Subcutaneous abdominal adipose tissue (tissue), 5 donors: Measurements from ENCODE around the gene SLC17A8.
A peak's percentile ranks its signal among the peaks of the same experiment; 100 is the strongest.

Experiments
- H3K27ac ChIP-seq: one replicate; pipeline ENCODE4 v1.7.0; 2013; ENCODE audit warnings: low read depth, mild to moderate bottlenecking, inconsistent platforms, low read length, moderate library complexity
- H3K27me3 ChIP-seq, 5 donors: one replicate each; pipeline ENCODE4 v1.7.0; 2013; ENCODE audit warnings: low read length in 5 of 5, inconsistent platforms in 1 of 5; ENCODE audit not compliant: control insufficient read depth in 5 of 5, insufficient read depth in 4 of 5
- H3K36me3 ChIP-seq, 5 donors: one replicate each; pipeline ENCODE4 v1.7.0; 2013; ENCODE audit warnings: low read length in 5 of 5; ENCODE audit not compliant: control insufficient read depth in 5 of 5, insufficient read depth in 5 of 5
- H3K4me1 ChIP-seq, 5 donors: one replicate each; pipeline ENCODE4 v1.7.0; 2013; ENCODE audit warnings: low read length in 5 of 5, mild to moderate bottlenecking in 3 of 5, moderate library complexity in 1 of 5; ENCODE audit not compliant: control insufficient read depth in 5 of 5, insufficient read depth in 5 of 5
- H3K4me3 ChIP-seq, 5 donors: one replicate each; pipeline ENCODE4 v1.7.0; 2013; ENCODE audit warnings: low read length in 5 of 5, low read depth in 1 of 5
- H3K9ac ChIP-seq, 5 donors: one replicate each; pipeline ENCODE4 v1.7.0; 2013; ENCODE audit warnings: low read length in 5 of 5, mild to moderate bottlenecking in 4 of 5, moderate library complexity in 3 of 5
- H3K9me3 ChIP-seq, 5 donors: one replicate each; pipeline ENCODE4 v1.7.0; 2013; ENCODE audit warnings: low read length in 5 of 5; ENCODE audit not compliant: control insufficient read depth in 5 of 5
- donor health status: healthy.
- donor health status: healthy.
- donor health status: healthy.
- donor health status: healthy.
- donor health status: healthy.

Gene SLC17A8

GRCh38 chr12:100364324-100364723, 7.5 kb downstream of the SLC17A8 start:
- H3K9me3 ChIP-seq, result peaks cover 0 to 1% (median under 1%) of the 10 kb centered on the region in 5 donors
- H3K36me3 ChIP-seq, result no peaks in the 10 kb centered on the region
- H3K4me3 ChIP-seq, result no peak overlapping the region
- H3K9ac ChIP-seq, result no peak overlapping the region
- H3K27ac ChIP-seq, result no peak overlapping the region
- peaks cover 0 to 33% (median 0%) of the 10 kb centered on the region in 5 donors for H3K4me1 ChIP-seq
- H3K27me3 ChIP-seq, result no peaks in the 10 kb centered on the region

DNA sequence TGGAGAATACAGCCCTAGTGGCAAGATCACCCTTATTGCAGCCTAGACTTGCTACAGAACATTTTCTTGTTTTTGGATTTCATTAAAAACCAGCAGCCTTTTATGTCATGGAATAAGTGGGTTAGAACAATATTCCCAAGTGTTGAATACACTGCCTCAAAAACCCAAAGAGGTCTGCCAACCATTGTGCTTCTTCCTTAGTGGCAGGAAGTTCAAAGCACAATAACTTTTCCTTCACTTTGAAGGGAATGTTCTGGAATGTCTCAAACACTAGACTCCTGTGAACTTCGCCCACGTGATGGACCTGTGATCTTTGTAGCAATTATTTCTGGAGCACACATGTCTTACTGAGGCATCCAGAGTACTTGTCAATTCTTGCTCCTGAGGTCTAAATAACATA, 8.5 kb downstream of the SLC17A8 start:
- H3K27ac ChIP-seq, result no peak overlapping the region
- peaks cover 0 to 4% (median 3%) of the 10 kb centered on the region in 5 donors for H3K9me3 ChIP-seq
- H3K36me3 ChIP-seq, result no peaks in the 10 kb centered on the region
- H3K4me1 ChIP-seq, result peaks cover 0 to 28% (median 0%) of the 10 kb centered on the region in 5 donors
- H3K27me3 ChIP-seq, result no peaks in the 10 kb centered on the region
- no peak overlapping the region for H3K9ac ChIP-seq
- no peak overlapping the region for H3K4me3 ChIP-seq

DNA sequence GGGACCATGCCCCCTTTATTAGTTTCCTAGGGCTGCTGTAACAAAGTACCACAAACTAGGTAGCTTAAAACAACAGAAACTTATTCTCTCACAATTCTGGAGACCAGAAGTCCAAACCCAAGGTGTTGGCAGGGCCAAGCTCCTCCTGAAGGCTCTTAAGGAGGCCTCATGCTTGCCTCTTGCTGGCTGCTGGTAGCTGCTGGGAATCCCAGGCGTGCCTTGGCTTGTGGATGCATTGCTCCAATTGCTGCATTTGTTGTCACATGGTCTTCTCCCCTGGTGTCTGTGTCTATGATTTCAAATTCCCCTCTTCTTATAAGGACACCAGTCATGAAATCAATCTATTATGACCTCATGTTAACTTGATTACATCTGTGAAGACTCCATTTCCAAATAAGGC, 11.2 kb downstream of the SLC17A8 start:
- H3K4me1 ChIP-seq, result peaks cover 0 to 22% (median 7%) of the 10 kb centered on the region in 5 donors
- no peaks in the 10 kb centered on the region for H3K36me3 ChIP-seq
- H3K27me3 ChIP-seq, result no peaks in the 10 kb centered on the region
- H3K9ac ChIP-seq, result no peak overlapping the region
- H3K27ac ChIP-seq, result no peak overlapping the region
- H3K4me3 ChIP-seq, result no peak overlapping the region
- peaks cover 0 to 4% (median 3%) of the 10 kb centered on the region in 5 donors for H3K9me3 ChIP-seq

- Histone ChIP-seq H3K27me3 (no peaks in the 10 kb centered on the region), H3K36me3 (no peaks in the 10 kb centered on the region), H3K9me3 (peaks cover 0 to 4% (median 3%) of the 10 kb centered on the region in 5 donors), H3K27ac (no peak overlapping the region), H3K4me1 (peaks cover 0 to 18% (median 15%) of the 10 kb centered on the region in 5 donors), H3K9ac (no peak overlapping the region), H3K4me3 (no peak overlapping the region)
These were observed 14.3 kb downstream of the SLC17A8 start for GRCh38 chr12:100371146-100371545.

DNA sequence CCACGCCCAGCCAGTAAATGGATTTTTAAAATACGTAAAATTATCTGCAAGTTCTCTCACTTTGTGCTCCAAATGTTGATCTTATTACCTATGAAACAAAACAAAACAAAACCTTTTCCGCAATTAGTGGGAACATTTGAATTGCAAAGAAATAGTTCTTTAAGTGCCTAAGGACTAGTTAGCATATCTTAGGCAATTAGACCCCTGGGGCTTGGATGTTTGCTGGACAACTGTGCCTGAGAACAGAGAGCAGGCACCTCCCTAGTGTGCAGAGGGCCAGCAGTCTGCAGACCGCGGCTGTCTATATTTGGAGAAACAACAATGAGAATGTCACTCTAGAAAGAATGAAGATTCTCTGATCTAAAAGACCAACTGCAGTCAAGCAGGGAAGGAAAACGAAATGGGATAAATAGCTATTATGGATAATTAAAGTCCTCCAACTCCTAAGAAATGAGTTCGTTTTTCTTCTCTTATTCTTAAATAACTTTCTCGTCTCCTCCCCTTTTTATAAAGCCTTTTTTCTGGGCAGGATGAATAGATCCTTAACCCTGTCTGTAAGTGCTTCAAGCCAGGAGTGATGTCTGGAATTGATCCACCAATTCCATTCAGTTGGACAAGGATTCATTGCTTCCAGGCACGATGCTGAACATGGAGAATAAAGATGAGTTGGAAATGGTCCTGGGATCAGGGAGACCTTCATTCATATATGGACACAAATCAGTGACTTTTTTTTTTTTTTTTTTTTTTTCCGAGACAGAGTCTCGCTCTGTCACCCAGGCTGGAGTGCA, 16.2 kb downstream of the SLC17A8 start:
- Histone ChIP-seq H3K36me3 (no peaks in the 10 kb centered on the region), H3K9me3 (peaks cover 0 to 4% (median 3%) of the 10 kb centered on the region in 5 donors), H3K9ac (peak overlapping the region in 1 of 5 donors; percentile 26), H3K4me1 (peaks cover 0 to 18% (median 10%) of the 10 kb centered on the region in 5 donors), H3K27me3 (no peaks in the 10 kb centered on the region), H3K27ac (no peak overlapping the region), H3K4me3 (no peak overlapping the region)

DNA sequence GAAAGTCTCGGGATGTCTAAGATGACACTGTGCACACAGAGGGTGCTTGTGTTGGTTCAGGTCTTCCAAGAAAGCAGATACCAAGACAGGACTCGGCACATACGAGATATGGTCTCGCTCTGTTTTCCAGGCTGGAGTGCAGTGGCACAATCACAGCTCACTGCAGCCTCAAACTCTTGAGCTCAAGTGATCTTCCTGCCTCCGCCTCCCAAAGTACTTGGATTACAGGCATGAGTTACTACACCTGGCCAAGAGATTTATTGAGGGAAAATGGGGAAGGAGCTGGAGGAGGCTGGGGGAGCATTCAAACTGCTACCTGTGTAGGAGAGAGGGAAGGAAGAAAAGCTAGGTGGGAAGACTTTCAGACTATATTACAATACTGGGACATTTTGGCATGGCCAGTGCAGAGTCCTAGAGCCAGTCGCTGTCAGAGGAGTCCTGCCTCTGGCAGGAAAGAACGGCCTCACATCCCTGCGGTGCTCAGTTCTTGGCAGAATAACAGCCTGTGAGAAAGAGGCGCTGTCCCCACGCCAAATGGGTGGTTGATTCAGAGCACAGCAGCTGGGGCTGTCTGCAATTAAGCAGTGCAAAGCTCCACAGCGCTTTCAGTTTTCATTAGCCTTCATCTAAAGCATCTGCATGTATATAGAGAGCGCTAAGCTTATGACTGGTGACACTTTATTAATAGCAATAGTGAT, 18.3 kb downstream of the SLC17A8 start:
- no peak overlapping the region for H3K4me3 ChIP-seq
- no peaks in the 10 kb centered on the region for H3K36me3 ChIP-seq
- no peak overlapping the region for H3K27ac ChIP-seq
- no peaks in the 10 kb centered on the region for H3K27me3 ChIP-seq
- no peak overlapping the region for H3K9ac ChIP-seq
- no peaks in the 10 kb centered on the region for H3K9me3 ChIP-seq
- peaks cover 0 to 18% (median 10%) of the 10 kb centered on the region in 5 donors for H3K4me1 ChIP-seq

DNA sequence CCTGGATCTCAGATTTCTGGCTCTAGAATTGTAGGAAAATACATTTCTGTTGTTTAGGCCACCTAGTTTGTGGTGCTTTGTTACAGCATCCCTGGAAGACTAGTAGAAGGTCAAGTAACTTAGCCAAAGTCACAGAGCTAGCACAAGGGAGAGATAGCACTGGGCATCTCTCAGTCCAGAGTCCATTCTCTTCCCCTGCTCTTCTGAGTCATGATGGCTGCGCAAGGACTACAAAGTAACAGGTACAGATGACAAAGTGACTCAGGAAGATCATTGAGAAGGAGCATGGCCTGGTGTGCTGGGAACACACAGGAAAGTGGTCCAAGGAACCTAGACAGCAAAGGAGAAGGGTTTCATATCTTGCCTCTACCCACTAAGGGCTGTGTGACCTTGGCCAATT, 19.3 kb downstream of the SLC17A8 start:
- Histone ChIP-seq H3K4me3 (no peak overlapping the region), H3K4me1 (peaks cover 0 to 18% (median 10%) of the 10 kb centered on the region in 5 donors), H3K27ac (no peak overlapping the region), H3K27me3 (no peaks in the 10 kb centered on the region), H3K36me3 (no peaks in the 10 kb centered on the region), H3K9ac (no peak overlapping the region), H3K9me3 (no peaks in the 10 kb centered on the region)

DNA sequence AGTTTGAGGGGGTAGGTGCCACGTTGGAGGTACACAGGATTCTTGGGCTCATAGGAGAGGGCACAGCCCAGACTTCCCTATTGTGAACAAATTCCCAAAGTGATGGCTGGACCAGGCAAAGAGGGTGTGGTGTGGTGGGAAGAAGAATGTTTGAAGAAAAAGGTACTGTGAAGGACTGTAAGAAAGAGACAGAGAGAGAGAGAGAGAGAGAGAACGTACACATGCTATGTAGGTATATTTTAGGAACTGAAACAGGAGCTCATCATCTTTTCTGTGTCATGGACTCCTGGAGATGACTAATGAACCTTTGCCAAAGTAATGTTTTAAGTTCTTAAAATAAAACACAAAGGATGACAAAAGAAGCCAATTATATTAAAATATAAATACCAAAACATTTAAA, 24.5 kb downstream of the SLC17A8 start:
- H3K4me1 ChIP-seq, result peaks cover 0 to 9% (median 0%) of the 10 kb centered on the region in 5 donors
- no peaks in the 10 kb centered on the region for H3K36me3 ChIP-seq
- H3K4me3 ChIP-seq, result no peak overlapping the region
- H3K27ac ChIP-seq, result no peak overlapping the region
- H3K9ac ChIP-seq, result no peak overlapping the region
- no peaks in the 10 kb centered on the region for H3K9me3 ChIP-seq
- H3K27me3 ChIP-seq, result no peaks in the 10 kb centered on the region

DNA sequence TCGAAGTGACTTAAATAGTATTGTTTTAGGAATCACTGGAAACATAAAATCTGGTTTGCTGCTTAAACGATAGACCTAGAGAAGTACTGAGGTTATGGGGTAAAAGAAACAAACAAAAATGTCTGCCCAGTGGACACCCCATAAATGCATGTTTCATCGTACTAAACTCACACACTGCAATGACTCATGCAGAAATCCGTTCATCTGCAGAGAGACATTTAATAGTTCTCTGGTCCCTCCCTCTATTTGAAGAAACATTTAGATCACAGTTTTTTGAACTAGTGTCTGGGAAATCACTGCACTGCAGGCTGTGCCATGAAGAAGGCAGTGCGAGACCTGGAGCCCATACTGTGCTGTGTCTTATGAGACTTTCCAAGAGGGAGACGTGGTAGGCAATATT, 25.5 kb downstream of the SLC17A8 start:
- H3K27me3 ChIP-seq, result no peaks in the 10 kb centered on the region
- H3K4me1 ChIP-seq, result peaks cover 0 to 9% (median 0%) of the 10 kb centered on the region in 5 donors
- H3K9me3 ChIP-seq, result no peaks in the 10 kb centered on the region
- H3K4me3 ChIP-seq, result no peak overlapping the region
- H3K36me3 ChIP-seq, result no peaks in the 10 kb centered on the region
- peak overlapping the region in 1 of 5 donors; percentile 20 for H3K9ac ChIP-seq
- no peak overlapping the region for H3K27ac ChIP-seq
